ENCODE results near the gene USP10. TPM values are rescaled to one million over a fixed set of nuclear protein-coding genes. Genes with fewer than 3 reads are reported as not detected.

The USP10 gene
- total RNA-seq, 1 experiment from 2014 or later = 50.4 TPM

DNA sequence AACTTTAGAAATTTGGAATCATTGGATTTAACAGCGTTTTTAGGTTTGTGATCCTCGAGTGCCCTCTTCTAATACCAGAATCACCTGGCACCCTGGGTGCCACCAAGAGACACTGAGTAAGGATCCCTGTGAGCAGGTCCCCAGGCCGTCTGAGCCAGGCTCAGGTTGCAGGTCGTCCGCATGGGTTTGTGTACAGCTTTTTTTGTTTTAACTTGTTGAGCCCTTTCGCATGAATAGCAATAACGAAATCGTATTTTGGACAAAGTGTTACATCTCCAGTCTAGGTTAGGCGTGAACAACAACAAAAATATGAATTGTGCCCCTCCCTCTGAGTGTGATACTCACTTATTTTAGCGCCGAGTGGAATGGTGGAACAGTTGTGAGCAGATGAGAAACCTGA is 10.9 kb downstream of the USP10 start:
- Histone ChIP-seq H3K4me1 (ENCODE audit: insufficient read depth, low read length) (peaks cover 11% of the 10 kb centered on the region), H3K27me3 (ENCODE audit: low read length) (no peaks in the 10 kb centered on the region), H3K9ac (ENCODE audit: low read length) (no peak overlapping the region), H3K79me2 (ENCODE audit: low read length) (peaks cover 97% of the 10 kb centered on the region), H3K4me3 (ENCODE audit: low read length) (no peak overlapping the region), H3K27ac (ENCODE audit: low read length) (no peak overlapping the region), H3K4me2 (ENCODE audit: low read length) (no peak overlapping the region), H3K36me3 (ENCODE audit: low read depth, low read length) (peaks cover 6% of the 10 kb centered on the region; the same call in 1 of the 2 replicates), H3F3A (ENCODE audit: low read length, unreplicated experiment) (no peaks in the 10 kb centered on the region), H4K20me1 (ENCODE audit: low read length) (peaks cover 86% of the 10 kb centered on the region), H2AFZ (ENCODE audit: low read length) (no peak overlapping the region), H3K9me2 (replicated peaks; ENCODE audit: low read length) (no peaks in the 10 kb centered on the region), H3K9me3 (ENCODE audit: low read length) (no peaks in the 10 kb centered on the region)
- ChIA-PET CTCF (no interaction called here), POLR2A (ENCODE audit: unreplicated experiment) (no interaction called here)
- no TSS peak for BruUV-seq (replicated peaks)
- intact Hi-C loops (cut with micrococcal nuclease) = no loop called here
- no peak for ATAC-seq
- TF ChIP-seq CTCF (conservative IDR thresholded peaks at IDR 0.05; ENCODE audit: low read depth, low read length) (no peak), EZH2phosphoT487 (IDR thresholded peaks at IDR 0.05; ENCODE audit: borderline replicate concordance, low read length) (no peak), EZH2 (IDR thresholded peaks at IDR 0.05; ENCODE audit: low read length, unreplicated experiment) (no peak)
- no peak for DNase-seq

GRCh38 chr16:84712138-84712671 is 12.4 kb downstream of the USP10 start:
- ChIA-PET POLR2A (ENCODE audit: unreplicated experiment) (no interaction called here), CTCF (no interaction called here)
- H3K27me3 ChIP-seq (ENCODE audit: low read length) = no peaks in the 10 kb centered on the region
- TF ChIP-seq EZH2phosphoT487 (IDR thresholded peaks at IDR 0.05; ENCODE audit: borderline replicate concordance, low read length) (no peak), EZH2 (IDR thresholded peaks at IDR 0.05; ENCODE audit: low read length, unreplicated experiment) (no peak), CTCF (conservative IDR thresholded peaks at IDR 0.05; ENCODE audit: low read depth, low read length) (no peak)
- no peak for DNase-seq
- H3K79me2 ChIP-seq (ENCODE audit: low read length) = peaks cover 99% of the 10 kb centered on the region
- H3K4me3 ChIP-seq (ENCODE audit: low read length) = no peak overlapping the region
- no peak overlapping the region for H2AFZ ChIP-seq (ENCODE audit: low read length)
- BruUV-seq (replicated peaks) = no TSS peak
- ATAC-seq = no peak
- peaks cover 6% of the 10 kb centered on the region; the same call in 1 of the 2 replicates for H3K36me3 ChIP-seq (ENCODE audit: low read depth, low read length)
- peaks cover 90% of the 10 kb centered on the region for H4K20me1 ChIP-seq (ENCODE audit: low read length)
- H3K9me3 ChIP-seq (ENCODE audit: low read length) = no peaks in the 10 kb centered on the region
- H3K9me2 ChIP-seq (replicated peaks; ENCODE audit: low read length) = no peaks in the 10 kb centered on the region
- H3K4me2 ChIP-seq (ENCODE audit: low read length) = no peak overlapping the region
- intact Hi-C loops (cut with micrococcal nuclease) = no loop called here
- no peaks in the 10 kb centered on the region for H3F3A ChIP-seq (ENCODE audit: low read length, unreplicated experiment)
- H3K4me1 ChIP-seq (ENCODE audit: insufficient read depth, low read length) = peaks cover 8% of the 10 kb centered on the region
- no peak overlapping the region for H3K27ac ChIP-seq (ENCODE audit: low read length)
- no peak overlapping the region for H3K9ac ChIP-seq (ENCODE audit: low read length)

Measured in PC-3 (cell line).